SK-N-MC (cell line): ENCODE measurements around the gene DNAL1.

Source experiments
- EZH2 ChIP-seq: fragments of 200-600 bp; sonication (generic); IDR thresholded peaks from one replicate; pipeline ENCODE4 v1.6.1; 2017; ENCODE audit warnings: antibody characterized with exemption
- FOXP2 ChIP-seq: optimal IDR thresholded peaks from 2 replicates; pipeline ENCODE3; 2011; ENCODE audit warnings: mild to moderate bottlenecking, moderate library complexity; ENCODE audit not compliant: insufficient read depth; ENCODE audit errors: extremely low read length, control extremely low read depth
- POLR2AphosphoS5 ChIP-seq: IDR thresholded peaks from 2 replicates; pipeline ENCODE4 v1.6.1; 2012; ENCODE audit warnings: mild to moderate bottlenecking, low read depth, low read length, borderline replicate concordance

DNA sequence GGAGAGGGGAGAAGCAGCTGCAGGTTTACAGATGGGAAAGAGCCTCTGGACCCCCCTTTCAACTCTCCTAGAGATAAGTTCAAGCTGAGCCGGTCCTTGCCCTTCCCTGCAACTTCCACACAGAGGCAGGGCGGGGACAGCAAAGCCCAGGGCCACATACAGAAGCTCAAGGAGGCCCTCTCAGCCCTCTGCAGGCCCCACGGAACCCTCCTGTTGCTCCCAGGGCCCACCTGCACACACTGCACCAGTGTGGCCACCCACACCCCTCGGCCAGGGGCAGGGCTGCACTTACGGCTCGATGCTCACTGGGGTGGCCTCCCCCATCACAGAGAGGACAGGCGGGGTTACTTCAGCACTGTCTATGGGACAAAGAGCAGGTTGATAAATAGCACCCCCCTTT, 82.4 kb downstream of the DNAL1 start:
- TF ChIP-seq POLR2AphosphoS5 = no peak
- no peak for TF ChIP-seq FOXP2
- TF ChIP-seq EZH2 = no peak
